ENCODE data around the gene ID3. TPM values are rescaled to one million over a fixed set of nuclear protein-coding genes. Genes with fewer than 3 reads are reported as not detected.

The ID3 gene
- total RNA-seq, 1 experiment from 2014 or later = 119 TPM

DNA sequence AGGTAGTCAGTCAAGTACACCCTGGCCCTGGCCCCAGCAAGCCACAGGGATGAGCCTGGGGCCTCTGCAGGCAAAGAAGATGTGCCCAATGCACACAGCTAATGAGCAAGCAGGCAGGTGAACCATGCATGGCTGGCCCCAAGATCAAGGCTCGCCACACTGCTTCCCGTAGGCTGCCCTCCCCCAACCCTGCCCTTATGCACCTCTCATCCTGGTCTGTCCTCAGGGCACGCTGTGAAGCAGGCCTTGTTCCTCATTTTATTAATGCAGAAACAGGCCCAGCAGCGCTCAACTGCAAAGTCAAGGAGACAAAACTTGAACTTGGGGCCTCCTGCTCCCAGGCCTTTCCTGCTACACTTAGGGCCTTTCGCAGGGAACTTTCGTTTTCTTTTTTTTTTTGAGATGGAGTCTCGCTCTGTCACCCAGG is 35.6 kb upstream of the ID3 start:
- Histone ChIP-seq H3K23ac (ENCODE audit: insufficient read length, low read depth, low read length) (no peak overlapping the region), H2BK5ac (ENCODE audit: insufficient read length, low read length) (no peak overlapping the region), H3K14ac (ENCODE audit: insufficient read depth, low read length) (no peak overlapping the region), H3K27me3 (ENCODE audit: insufficient read depth, low read length) (no peaks in the 10 kb centered on the region), H4K20me1 (ENCODE audit: control insufficient read depth, insufficient read depth, insufficient read length) (no peaks in the 10 kb centered on the region), H2AFZ (ENCODE audit: low read length) (no peak overlapping the region), H4K5ac (ENCODE audit: insufficient read length, low read depth, low read length) (no peak overlapping the region), H2BK120ac (ENCODE audit: low read depth, low read length, poor library complexity, severe bottlenecking) (no peak overlapping the region), H3K4me2 (ENCODE audit: insufficient read depth, insufficient read length, low read length) (no peak overlapping the region), H3T11ph (ENCODE audit: low read length) (no peak overlapping the region), H2AK5ac (ENCODE audit: insufficient read length, low read length) (no peak overlapping the region), H3K56ac (ENCODE audit: insufficient read length, low read depth, low read length) (no peak overlapping the region), H3K79me2 (ENCODE audit: insufficient read depth, low read length) (no peaks in the 10 kb centered on the region), H2BK12ac (ENCODE audit: insufficient read length, low read depth, low read length) (no peak overlapping the region), H3K9ac (ENCODE audit: extremely low read depth, insufficient read length, low read length) (no peak overlapping the region), H3K9me3 (ENCODE audit: control insufficient read depth, low read depth, low read length) (no peaks in the 10 kb centered on the region), H2BK15ac (ENCODE audit: low read depth, low read length) (no peak overlapping the region), H3K79me1 (ENCODE audit: insufficient read depth, low read depth, low read length, poor library complexity, severe bottlenecking) (no peaks in the 10 kb centered on the region), H3K23me2 (ENCODE audit: insufficient read length, low read depth, low read length, poor library complexity, severe bottlenecking) (no peaks in the 10 kb centered on the region), H3K18ac (ENCODE audit: insufficient read length, low read depth, low read length) (no peak overlapping the region), H3K4ac (ENCODE audit: low read depth, low read length) (no peak overlapping the region), H3K4me1 (ENCODE audit: insufficient read depth, low read length) (peaks cover 19% of the 10 kb centered on the region), H3K27ac (ENCODE audit: insufficient read length, low read depth, low read length) (no peak overlapping the region), H2BK20ac (ENCODE audit: low read depth, low read length, poor library complexity, severe bottlenecking) (no peak overlapping the region), H4K8ac (replicated peaks; ENCODE audit: insufficient read length, low read depth, low read length) (no peak overlapping the region), H4K91ac (ENCODE audit: insufficient read length, low read depth, low read length) (no peak overlapping the region)
- TF ChIP-seq, protein P1, sequence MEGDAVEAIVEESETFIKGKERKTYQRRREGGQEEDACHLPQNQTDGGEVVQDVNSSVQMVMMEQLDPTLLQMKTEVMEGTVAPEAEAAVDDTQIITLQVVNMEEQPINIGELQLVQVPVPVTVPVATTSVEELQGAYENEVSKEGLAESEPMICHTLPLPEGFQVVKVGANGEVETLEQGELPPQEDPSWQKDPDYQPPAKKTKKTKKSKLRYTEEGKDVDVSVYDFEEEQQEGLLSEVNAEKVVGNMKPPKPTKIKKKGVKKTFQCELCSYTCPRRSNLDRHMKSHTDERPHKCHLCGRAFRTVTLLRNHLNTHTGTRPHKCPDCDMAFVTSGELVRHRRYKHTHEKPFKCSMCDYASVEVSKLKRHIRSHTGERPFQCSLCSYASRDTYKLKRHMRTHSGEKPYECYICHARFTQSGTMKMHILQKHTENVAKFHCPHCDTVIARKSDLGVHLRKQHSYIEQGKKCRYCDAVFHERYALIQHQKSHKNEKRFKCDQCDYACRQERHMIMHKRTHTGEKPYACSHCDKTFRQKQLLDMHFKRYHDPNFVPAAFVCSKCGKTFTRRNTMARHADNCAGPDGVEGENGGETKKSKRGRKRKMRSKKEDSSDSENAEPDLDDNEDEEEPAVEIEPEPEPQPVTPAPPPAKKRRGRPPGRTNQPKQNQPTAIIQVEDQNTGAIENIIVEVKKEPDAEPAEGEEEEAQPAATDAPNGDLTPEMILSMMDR (conservative IDR thresholded peaks at IDR 0.05) = no peak
- H3K4me1 Mint-ChIP-seq = peaks cover 58 to 68% of the 10 kb centered on the region in 2 experiments
- no peak for DNase-seq
- H3K9me3 Mint-ChIP-seq = no peaks in the 10 kb centered on the region
- no peaks in the 10 kb centered on the region for H3K36me3 Mint-ChIP-seq (ENCODE audit: insufficient read depth in 1 of 3, low read depth in 3 of 3)
- no peak overlapping the region for H3K4me3 Mint-ChIP-seq
- no CpG with 5 or more reads among the region's 7 CpGs for WGBS (ENCODE audit: extremely low coverage, insufficient read length, low lambda C conversion rate)
- H3K27me3 Mint-ChIP-seq (ENCODE audit: low read depth) = peaks cover 2% of the 10 kb centered on the region
- H3K27ac Mint-ChIP-seq = peak overlapping the region in 1 of 3 experiments; percentile 8; a peak in 1 of 7 replicates
